K562 (cell line): ENCODE measurements around the gene WDR31. TPM values are rescaled to one million over a fixed set of nuclear protein-coding genes. Genes with fewer than 3 reads are reported as not detected.

ENCODE experiments used
- BHLHE40 ChIP-seq: IDR thresholded peaks from 2 replicates; pipeline ENCODE4 v1.6.1; 2011; ENCODE audit warnings: low read length, improper control_type of control experiment
- CEBPG ChIP-seq, 3 experiments: fragments of 200-800 bp in 1 of 3; sonication (Bioruptor generic) in 1 of 3; sonication (generic) in 1 of 3; formaldehyde crosslinking in 1 of 3; IDR thresholded peaks in 2 of 3; conservative IDR thresholded peaks in 1 of 3; 2 replicates each; pipeline versions ENCODE4 v1.6.1 to v1.8.0; 2016 to 2022; ENCODE audit warnings: missing compliant biosample characterization in 2 of 3, missing genetic modification characterization in 2 of 3, mild to moderate bottlenecking in 1 of 3, missing genetic modification reagents in 1 of 3
- ELF2 ChIP-seq: fragments of 250-450 bp; sonication (Bioruptor Pico); IDR thresholded peaks from 2 replicates; pipeline ENCODE4 v1.5.0; 2021; ENCODE audit warnings: mild to moderate bottlenecking
- GATAD2B ChIP-seq: fragments of 450-650 bp; IDR thresholded peaks from 2 replicates; pipeline ENCODE4 v1.6.1; 2017; ENCODE audit warnings: mild to moderate bottlenecking, borderline replicate concordance
- HNRNPL ChIP-seq: fragments of 200-400 bp; formaldehyde crosslinking; IDR thresholded peaks from 2 replicates; pipeline ENCODE4 v1.6.1; 2017; ENCODE audit warnings: low read depth, mild to moderate bottlenecking, low read length
- MEF2A ChIP-seq: IDR thresholded peaks from 2 replicates; pipeline ENCODE4 v1.6.1; 2011; ENCODE audit warnings: low read depth, mild to moderate bottlenecking, low read length, moderate library complexity; ENCODE audit not compliant: control insufficient read depth
- PPARD ChIP-seq: fragments of 250-450 bp; sonication (Bioruptor Pico); IDR thresholded peaks from 2 replicates; pipeline ENCODE4 v1.8.0; 2022; ENCODE audit warnings: inconsistent platforms, mild to moderate bottlenecking, moderate library complexity
- PTBP1 ChIP-seq: fragments of 200-400 bp; formaldehyde crosslinking; IDR thresholded peaks from 2 replicates; pipeline ENCODE4 v1.6.1; 2017; ENCODE audit warnings: low read depth, low read length
- SIRT6 ChIP-seq: IDR thresholded peaks from one replicate; pipeline ENCODE4 v1.6.1; 2012; ENCODE audit warnings: low read depth, mild to moderate bottlenecking, control low read depth, inconsistent platforms, low read length, moderate library complexity
- TRIM25 ChIP-seq: fragments of 450-650 bp; IDR thresholded peaks from 2 replicates; pipeline ENCODE4 v1.7.0; 2016; ENCODE audit warnings: borderline replicate concordance
- ZNF24 ChIP-seq: fragments of 450-650 bp; IDR thresholded peaks from 2 replicates; pipeline ENCODE4 v1.6.1; 2016
- ZNF445 ChIP-seq: fragments of 250-450 bp; sonication (Bioruptor Pico); IDR thresholded peaks from 2 replicates; pipeline ENCODE4 v1.4.0; 2020; ENCODE audit warnings: low read depth, mild to moderate bottlenecking, moderate library complexity
- ZNF609 ChIP-seq: sonication (generic); formaldehyde crosslinking; IDR thresholded peaks from 2 replicates; pipeline ENCODE4 v1.8.1; 2023; ENCODE audit warnings: missing genetic modification reagents, mild to moderate bottlenecking, borderline replicate concordance
- ZNF717 ChIP-seq: fragments of 250-450 bp; sonication (Bioruptor Pico); IDR thresholded peaks from 2 replicates; pipeline ENCODE4 v1.5.0; 2021
- polyA plus RNA-seq, 8 experiments: library from polyadenylated mRNA; depleted of rRNA in 4 of 8; stranded (reverse) in 5 of 8; unstranded in 3 of 8; fragments of >200 nt; fragmentation: Nextera tagmentation in 2 of 8; fragmentation: Illumina TruSeq in 1 of 8; extraction: Ambion mirVana in 2 of 8; extraction: Trizol in 1 of 8; gene quantifications; 2 replicates each; pipeline versions ENCODE4 v1.2.1 to v1.2.3, GENCODE V29; 2011 to 2014; ENCODE audit warnings: inconsistent platforms in 1 of 8, missing spikeins in 1 of 8
- total RNA-seq, 7 experiments: library from RNA; depleted of rRNA in 6 of 7; stranded (reverse); fragments of >200 nt in 6 of 7; fragmentation: Illumina TruSeq in 2 of 7; extraction: Trizol in 2 of 7; gene quantifications; 2 replicates each; pipeline versions ENCODE4 v1.2.1 to v1.2.3, GENCODE V29; 2011 to 2021; ENCODE audit warnings: low replicate concordance in 1 of 7
- TF ChIP-seq, protein P1 (sequence below): fragments of 150-350 bp; conservative IDR thresholded peaks from 2 replicates; pipeline ENCODE4 v1.6.1; 2014; ENCODE audit warnings: low read length
- TF ChIP-seq, protein P2 (sequence below): sonication (generic); formaldehyde crosslinking; IDR thresholded peaks from 2 replicates; pipeline ENCODE4 v1.8.1; 2023; ENCODE audit warnings: mild to moderate bottlenecking, missing genetic modification reagents

Gene WDR31
- total and polyA plus RNA-seq, 9 of the 15 experiments (the other 6 are each of a cell fraction or from before 2014, with no cell fraction given): 0.35 to 1.8 (median 0.95) TPM

GRCh38 chr9:113340011-113340699, at the start of gene WDR31 (continued):
- TF ChIP-seq TRIM25 (no peak), SIRT6 (no peak), ZNF24 (peak; percentile 63), ZNF609 (CRISPR knock-in tag) (no peak), BHLHE40 (peak; percentile 51; the same call in 1 of the 2 replicates), PPARD (CRISPR knock-in tag) (no peak), ZNF717 (CRISPR knock-in tag) (no peak), GATAD2B (peak; percentile 44; the same call in 1 of the 2 replicates), ELF2 (no peak; the same call in 1 of the 2 replicates), MEF2A (no peak), HNRNPL (no peak), CEBPG (CRISPR knock-in tag; IDR thresholded peaks at IDR 0.05) (no peak), CEBPG (tag; conservative IDR thresholded peaks at IDR 0.05 in 1 of 2, IDR thresholded peaks at IDR 0.05 in 1 of 2) (no peak), PTBP1 (no peak), ZNF445 (CRISPR knock-in tag) (no peak)
- TF ChIP-seq, protein P1, sequence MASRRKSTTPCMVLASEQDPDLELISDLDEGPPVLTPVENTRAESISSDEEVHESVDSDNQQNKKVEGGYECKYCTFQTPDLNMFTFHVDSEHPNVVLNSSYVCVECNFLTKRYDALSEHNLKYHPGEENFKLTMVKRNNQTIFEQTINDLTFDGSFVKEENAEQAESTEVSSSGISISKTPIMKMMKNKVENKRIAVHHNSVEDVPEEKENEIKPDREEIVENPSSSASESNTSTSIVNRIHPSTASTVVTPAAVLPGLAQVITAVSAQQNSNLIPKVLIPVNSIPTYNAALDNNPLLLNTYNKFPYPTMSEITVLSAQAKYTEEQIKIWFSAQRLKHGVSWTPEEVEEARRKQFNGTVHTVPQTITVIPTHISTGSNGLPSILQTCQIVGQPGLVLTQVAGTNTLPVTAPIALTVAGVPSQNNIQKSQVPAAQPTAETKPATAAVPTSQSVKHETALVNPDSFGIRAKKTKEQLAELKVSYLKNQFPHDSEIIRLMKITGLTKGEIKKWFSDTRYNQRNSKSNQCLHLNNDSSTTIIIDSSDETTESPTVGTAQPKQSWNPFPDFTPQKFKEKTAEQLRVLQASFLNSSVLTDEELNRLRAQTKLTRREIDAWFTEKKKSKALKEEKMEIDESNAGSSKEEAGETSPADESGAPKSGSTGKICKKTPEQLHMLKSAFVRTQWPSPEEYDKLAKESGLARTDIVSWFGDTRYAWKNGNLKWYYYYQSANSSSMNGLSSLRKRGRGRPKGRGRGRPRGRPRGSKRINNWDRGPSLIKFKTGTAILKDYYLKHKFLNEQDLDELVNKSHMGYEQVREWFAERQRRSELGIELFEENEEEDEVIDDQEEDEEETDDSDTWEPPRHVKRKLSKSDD: 0 out of 2 replicates have a peak, but pooled peaks have one; percentile 49
- TF ChIP-seq, protein P2, sequence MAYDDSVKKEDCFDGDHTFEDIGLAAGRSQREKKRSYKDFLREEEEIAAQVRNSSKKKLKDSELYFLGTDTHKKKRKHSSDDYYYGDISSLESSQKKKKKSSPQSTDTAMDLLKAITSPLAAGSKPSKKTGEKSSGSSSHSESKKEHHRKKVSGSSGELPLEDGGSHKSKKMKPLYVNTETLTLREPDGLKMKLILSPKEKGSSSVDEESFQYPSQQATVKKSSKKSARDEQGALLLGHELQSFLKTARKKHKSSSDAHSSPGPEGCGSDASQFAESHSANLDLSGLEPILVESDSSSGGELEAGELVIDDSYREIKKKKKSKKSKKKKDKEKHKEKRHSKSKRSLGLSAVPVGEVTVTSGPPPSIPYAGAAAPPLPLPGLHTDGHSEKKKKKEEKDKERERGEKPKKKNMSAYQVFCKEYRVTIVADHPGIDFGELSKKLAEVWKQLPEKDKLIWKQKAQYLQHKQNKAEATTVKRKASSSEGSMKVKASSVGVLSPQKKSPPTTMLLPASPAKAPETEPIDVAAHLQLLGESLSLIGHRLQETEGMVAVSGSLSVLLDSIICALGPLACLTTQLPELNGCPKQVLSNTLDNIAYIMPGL (CRISPR knock-in tag): peak; percentile 43; the same call in 1 of the 2 replicates
